Endothelial cell of umbilical vein (primary cell): Measurements from ENCODE around the gene ANKFN1. TPM values are rescaled to one million over a fixed set of nuclear protein-coding genes. Genes with fewer than 3 reads are reported as not detected.

Experiments
- BruUV-seq: library from RNA; stranded (reverse); fragments of 400-500 nt; replicated peaks from 2 replicates; lab custom pipeline; 2021; lab: Mats Ljungman, UMichigan
- CTCF ChIA-PET: fragments of 300-600, 350-600 bp; sonication (Branson Sonifier 250); formaldehyde crosslinking; loops from one replicate; lab custom pipeline; 2021; ENCODE audit warnings: antibody characterized with exemption, inconsistent platforms; lab: Charles Lee
- POLR2A ChIA-PET: fragments of 300-600, 350-600 bp; sonication (Branson Sonifier 250); formaldehyde crosslinking; loops from one replicate; lab custom pipeline; 2021; ENCODE audit warnings: antibody characterized with exemption, inconsistent platforms; lab: Charles Lee
- DNase-seq: peaks from one replicate; pipeline ENCODE4 v3.0.0-alpha.2; 2011; ENCODE audit warnings: low read depth, low spot score
- FAIRE-seq: peaks from 2 replicates; lab custom pipeline; 2011; peaks lifted over from hg19 to GRCh38; lab: Jason Lieb, UNC
- H2AFZ ChIP-seq: 2 replicates; pipeline ENCODE4 v1.6.0; 2012; ENCODE audit warnings: low read depth, low read length, control low read depth, inconsistent platforms
- H3K27ac ChIP-seq: 2 replicates; pipeline ENCODE4 v1.5.1; 2011; ENCODE audit warnings: low read depth, mild to moderate bottlenecking, control low read depth, low read length, moderate library complexity; ENCODE audit not compliant: insufficient read depth
- H3K27me3 ChIP-seq, 2 experiments: 2 replicates each; pipeline versions ENCODE4 v1.6.0 to v1.6.1; 2011; ENCODE audit warnings: low read length in 2 of 2, mixed read lengths in 1 of 2; ENCODE audit not compliant: control insufficient read depth in 2 of 2, insufficient read depth in 2 of 2
- H3K36me3 ChIP-seq, 2 experiments: 2 replicates in 1 of 2; 3 replicates in 1 of 2; pipeline ENCODE4 v1.5.1; 2011; ENCODE audit warnings: low read length in 2 of 2, mild to moderate bottlenecking in 1 of 2, moderate library complexity in 1 of 2; ENCODE audit not compliant: control insufficient read depth in 2 of 2, insufficient read depth in 2 of 2; ENCODE audit errors: extremely low read depth in 1 of 2
- H3K4me1 ChIP-seq: 3 replicates; pipeline ENCODE4 v1.5.1; 2011; ENCODE audit warnings: mild to moderate bottlenecking, low read length; ENCODE audit not compliant: control insufficient read depth, insufficient read depth; ENCODE audit errors: extremely low read depth
- H3K4me2 ChIP-seq: 2 replicates; pipeline ENCODE4 v1.6.1; 2011; ENCODE audit warnings: low read length, control low read depth, mixed read lengths; ENCODE audit not compliant: insufficient read depth
- H3K4me3 ChIP-seq, 3 experiments: fragments of 200-600 bp in 1 of 3; sonication (generic), shearing (Covaris generic) in 1 of 3; replicated peaks in 1 of 3; 2 replicates each; pipeline ENCODE4 v1.5.1; 2011 to 2016; ENCODE audit warnings: control low read depth in 3 of 3, low read length in 3 of 3, mild to moderate bottlenecking in 2 of 3, inconsistent platforms in 1 of 3, low read depth in 1 of 3, moderate library complexity in 1 of 3; ENCODE audit not compliant: insufficient read depth in 1 of 3
- H3K79me2 ChIP-seq: 2 replicates; pipeline ENCODE4 v1.6.0; 2012; ENCODE audit warnings: low read length, inconsistent platforms; ENCODE audit not compliant: control insufficient read depth, insufficient read depth
- H3K9ac ChIP-seq: replicated peaks from 2 replicates; pipeline ENCODE3; 2011; ENCODE audit warnings: low read length, control low read depth; ENCODE audit not compliant: insufficient read depth; ENCODE audit errors: extremely low read depth
- H3K9me1 ChIP-seq: replicated peaks from 3 replicates; pipeline ENCODE4 v1.6.0; 2011; ENCODE audit warnings: mild to moderate bottlenecking, low read length; ENCODE audit not compliant: control insufficient read depth, insufficient read depth; ENCODE audit errors: extremely low read depth
- H3K9me3 ChIP-seq: replicated peaks from 2 replicates; pipeline ENCODE4 v1.5.1; 2012; ENCODE audit warnings: low read length, inconsistent platforms; ENCODE audit not compliant: control insufficient read depth, insufficient read depth
- H4K20me1 ChIP-seq: replicated peaks from 2 replicates; pipeline ENCODE3; 2011; ENCODE audit warnings: mild to moderate bottlenecking, low read length; ENCODE audit not compliant: control insufficient read depth, insufficient read depth; ENCODE audit errors: extremely low read depth
- CTCF ChIP-seq, 2 donors: IDR thresholded peaks; 1 replicate in 1 of 2; 2 replicates in 1 of 2; pipeline ENCODE4 v1.5.1; 2011; ENCODE audit warnings: low read length in 2 of 2, mild to moderate bottlenecking in 2 of 2, moderate library complexity in 2 of 2, control low read depth in 1 of 2, inconsistent platforms in 1 of 2, low read depth in 1 of 2; ENCODE audit not compliant: insufficient read depth in 1 of 2; ENCODE audit errors: extremely low read depth in 1 of 2
- EZH2 ChIP-seq: IDR thresholded peaks from 2 replicates; pipeline ENCODE4 v1.6.1; 2012; ENCODE audit warnings: borderline replicate concordance, low read depth, mild to moderate bottlenecking, moderate library complexity, low read length, inconsistent platforms; ENCODE audit not compliant: severe bottlenecking
- FOS ChIP-seq: IDR thresholded peaks from 2 replicates; pipeline ENCODE4 v1.6.1; 2011; ENCODE audit warnings: mild to moderate bottlenecking, low read length, moderate library complexity, borderline replicate concordance; ENCODE audit not compliant: insufficient read depth
- GATA2 ChIP-seq: IDR thresholded peaks from 2 replicates; pipeline ENCODE4 v1.7.0; 2011; ENCODE audit warnings: low read depth, mild to moderate bottlenecking, moderate library complexity, mixed read lengths, low read length; ENCODE audit not compliant: insufficient read length, insufficient read depth
- JUN ChIP-seq: IDR thresholded peaks from 2 replicates; pipeline ENCODE4 v1.6.1; 2011; ENCODE audit warnings: borderline replicate concordance, low read depth; ENCODE audit not compliant: insufficient read length, insufficient read depth
- MAX ChIP-seq: IDR thresholded peaks from 2 replicates; pipeline ENCODE4 v1.6.1; 2011; ENCODE audit not compliant: insufficient read depth, insufficient read length
- MYC ChIP-seq: IDR thresholded peaks from one replicate; pipeline ENCODE4 v1.6.1; 2011; ENCODE audit warnings: mild to moderate bottlenecking, low read depth, low read length
- POLR2A ChIP-seq: IDR thresholded peaks from 2 replicates; pipeline ENCODE4 v1.6.1; 2012; ENCODE audit warnings: low read depth, mild to moderate bottlenecking, control low read depth, low read length
- POLR2AphosphoS5 ChIP-seq: IDR thresholded peaks from 2 replicates; pipeline ENCODE4 v1.6.1; 2012; ENCODE audit warnings: low read depth, mild to moderate bottlenecking, control low read depth, low read length, moderate library complexity; ENCODE audit not compliant: insufficient read depth
- dilution Hi-C: fragments of 300-500 bp; cut with MboI; formaldehyde crosslinking; loops from one replicate; pipeline ENCODE4 v1.15.0; 2019; ENCODE audit warnings: low sequenced_read_pairs; ENCODE audit not compliant: extremely low pct_ligation_motif_present
- intact Hi-C: fragments of 100-400 bp; cut with micrococcal nuclease; formaldehyde crosslinking; loops from one replicate; pipeline ENCODE4 v1.10.0; 2022
- polyA plus RNA-seq, 4 experiments: library from polyadenylated mRNA; depleted of rRNA in 3 of 4; stranded (reverse) in 3 of 4; unstranded in 1 of 4; fragments of >200 nt; gene quantifications; 2 replicates each; pipeline versions ENCODE4 v1.2.1 to v1.2.3, GENCODE V29; 2011 to 2012; ENCODE audit warnings: missing spikeins in 1 of 4
- total RNA-seq: library from RNA; stranded (reverse); gene quantifications from 2 replicates; pipeline ENCODE4 v1.2.3, GENCODE V29; 2021

Gene ANKFN1
- total and polyA plus RNA-seq, 2 donors (not counting 3 experiments of a cell fraction or from before 2014, with no cell fraction given) = 0.15 TPM; not detected in 1

DNA sequence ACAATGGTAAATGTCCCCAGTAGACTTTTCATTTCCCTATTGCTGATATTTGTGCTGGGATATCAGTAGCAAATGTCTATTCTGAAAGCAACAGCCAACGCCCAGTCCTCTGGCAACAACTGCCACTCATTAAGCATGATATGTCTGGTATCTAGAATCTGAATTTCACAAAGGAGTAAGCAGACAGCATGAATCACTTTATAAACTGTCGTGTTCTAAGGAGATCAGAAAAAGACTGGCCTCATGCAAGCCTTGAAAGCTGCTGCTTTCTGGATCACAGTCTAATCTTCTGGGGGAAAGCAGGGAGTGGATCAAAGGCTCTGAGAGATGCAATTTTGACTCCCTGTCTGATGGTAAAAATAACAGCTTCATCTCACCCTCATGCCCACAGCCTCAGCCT is 287.1 kb downstream of the ANKFN1 start:
- intact Hi-C loops (no loop called here), dilution Hi-C loops (no loop called here)
- H3K36me3 ChIP-seq = no peaks in the 10 kb centered on the region
- ChIA-PET CTCF (interaction anchor here (0.8 kb wide), 2 partner anchors 9 to 59 kb away, joined by 3 to 4 read pairs; no protein-coding TSS in a partner anchor), POLR2A (no interaction called here)
- no peak overlapping the region for H3K4me2 ChIP-seq
- H3K9me3 ChIP-seq = no peaks in the 10 kb centered on the region
- no peak overlapping the region for H3K4me3 ChIP-seq
- no peaks in the 10 kb centered on the region for H3K4me1 ChIP-seq
- no peaks in the 10 kb centered on the region for H4K20me1 ChIP-seq
- no peak overlapping the region for H3K27ac ChIP-seq
- BruUV-seq = no TSS peak
- DNase-seq = peak; percentile 10
- peak overlapping the region; percentile 72 for H2AFZ ChIP-seq
- H3K9ac ChIP-seq = no peak overlapping the region
- no peak for TF ChIP-seq POLR2A
- no peak for TF ChIP-seq POLR2AphosphoS5
- no peak for TF ChIP-seq MAX
- TF ChIP-seq EZH2 = no peak
- no peak for TF ChIP-seq MYC
- TF ChIP-seq CTCF (IDR thresholded peaks at IDR 0.05; ENCODE audit: extremely low read depth in 1 of 2, insufficient read depth in 1 of 2, low read depth in 1 of 2, low read length in 2 of 2) = no peak
- no peak for TF ChIP-seq GATA2
- no peak for TF ChIP-seq FOS
- TF ChIP-seq JUN = no peak
- FAIRE-seq = peak; percentile 43
- no peaks in the 10 kb centered on the region for H3K9me1 ChIP-seq
- H3K27me3 ChIP-seq = no peaks in the 10 kb centered on the region
- no peaks in the 10 kb centered on the region for H3K79me2 ChIP-seq
